ENCODE data around the gene BCHE.

- TF ChIP-seq CTCF (IDR thresholded peaks at IDR 0.05) (no peak), EP300 (IDR thresholded peaks at IDR 0.05) (no peak), POLR2A (IDR thresholded peaks at IDR 0.05) (no peak)
Measured at GRCh38 chr3:165746874-165747273, 90.3 kb downstream of the BCHE start.

Measured in ovary (tissue), 3 donors.